Transverse colon (tissue), 4 donors: ENCODE data around the gene MFSD12. TPM values are rescaled to one million over a fixed set of nuclear protein-coding genes. Genes with fewer than 3 reads are reported as not detected.

ENCODE experiments used
- DNase-seq: peaks from one replicate; pipeline ENCODE4 v3.0.0-alpha.2; 2019
- H3K27ac ChIP-seq, 4 donors: fragments of 200-600 bp; sonication (generic); 2 replicates each; pipeline ENCODE4 v1.5.1; 2016 to 2018; ENCODE audit warnings: inconsistent platforms in 4 of 4
- H3K27me3 ChIP-seq: fragments of 200-600 bp; sonication (generic); 2 replicates; pipeline ENCODE4 v1.5.1; 2017; ENCODE audit warnings: inconsistent platforms
- H3K36me3 ChIP-seq, 4 donors: fragments of 200-600 bp; sonication (generic); 2 replicates each; pipeline ENCODE4 v1.5.1; 2017 to 2019; ENCODE audit warnings: inconsistent platforms in 4 of 4
- H3K4me1 ChIP-seq, 4 donors: fragments of 200-600 bp; sonication (generic); 2 replicates each; pipeline ENCODE4 v1.5.1; 2017 to 2020; ENCODE audit warnings: inconsistent platforms in 4 of 4
- H3K4me3 ChIP-seq, 4 donors: fragments of 200-600 bp; sonication (generic); 1 replicate in 1 of 4; 2 replicates in 3 of 4; pipeline versions ENCODE4 v1.5.1 to v1.6.1; 2017 to 2019; ENCODE audit warnings: inconsistent platforms in 4 of 4
- H3K9me3 ChIP-seq, 2 donors: fragments of 200-600 bp; sonication (generic); 2 replicates each; pipeline ENCODE4 v1.5.1; 2017 to 2019; ENCODE audit warnings: inconsistent platforms in 2 of 2
- CTCF ChIP-seq, 5 experiments: fragments of 200-600 bp in 3 of 5; fragments of 450-650 bp in 2 of 5; sonication (generic) in 3 of 5; IDR thresholded peaks; 1 replicate in 2 of 5; 2 replicates in 3 of 5; pipeline ENCODE4 v1.5.1; 2016 to 2017; ENCODE audit warnings: antibody characterized with exemption in 5 of 5, inconsistent platforms in 3 of 5, mild to moderate bottlenecking in 2 of 5, moderate library complexity in 1 of 5
- EP300 ChIP-seq: sonication (generic); formaldehyde crosslinking; IDR thresholded peaks from one replicate; pipeline ENCODE4 v1.6.1; 2017; ENCODE audit warnings: antibody characterized with exemption, low read depth
- POLR2A ChIP-seq: fragments of 450-650 bp; IDR thresholded peaks from one replicate; pipeline ENCODE4 v1.6.1; 2016; ENCODE audit warnings: antibody characterized with exemption, mild to moderate bottlenecking, moderate library complexity
- POLR2AphosphoS5 ChIP-seq, 3 donors: sonication (generic); formaldehyde crosslinking; IDR thresholded peaks; one replicate each; pipeline ENCODE4 v1.6.1; 2016; ENCODE audit warnings: antibody characterized with exemption in 3 of 3
- WGBS, 2 donors: methylation state at CpG; one replicate each; pipeline ENCODE4 v1.1.5; 2018; ENCODE audit warnings: low coverage in 1 of 2; 5-methylcytosine and 5-hydroxymethylcytosine counted together
- in situ Hi-C, 4 donors: fragments of 200-750 bp; cut with MboI; loops; one replicate each; pipeline versions ENCODE4 v1.15.0 to v1.15.1; 2017; ENCODE audit warnings: low sequenced_read_pairs in 3 of 4, low pct_ligation_motif_present in 1 of 4, low pct_unique_long_range_greater_than_20kb in 1 of 4
- intact Hi-C: fragments of 100-400 bp; cut with DNase I; formaldehyde crosslinking; loops from one replicate; pipeline ENCODE4 v1.15.1; 2023; ENCODE audit warnings: low total_unique reads
- total RNA-seq, 4 donors: library from RNA; depleted of rRNA; stranded (reverse); fragments of >200 nt; gene quantifications; one replicate each; pipeline ENCODE4 v1.1.0, GENCODE V29; 2016

The MFSD12 gene
- total RNA-seq, 4 donors from 2014 or later = 35.2 to 214 (median 49.2) TPM

- peaks cover 0 to 31% (median 11%) of the 10 kb centered on the region in 4 donors for H3K36me3 ChIP-seq
- in situ Hi-C loops (no loop called here), intact Hi-C loops (no loop called here)
- no peaks in the 10 kb centered on the region for H3K9me3 ChIP-seq
- H3K4me3 ChIP-seq = no peak overlapping the region
- no peak for TF ChIP-seq POLR2AphosphoS5 (IDR thresholded peaks at IDR 0.05)
- no peak for TF ChIP-seq CTCF (IDR thresholded peaks at IDR 0.05)
- no peak for TF ChIP-seq POLR2A
- no peak for TF ChIP-seq EP300
- no peak for DNase-seq
- H3K27ac ChIP-seq = no peak overlapping the region
- peaks cover 0 to 3% (median 0%) of the 10 kb centered on the region in 4 donors for H3K4me1 ChIP-seq
- 93% methylated on average over 20 of the region's 20 CpGs; no CpG with 5 or more reads in 1 of the 2 donors for WGBS, 2 donors
- H3K27me3 ChIP-seq = no peaks in the 10 kb centered on the region
Observed at GRCh38 chr19:3524904-3525451, 32.4 kb downstream of the MFSD12 start.

DNA sequence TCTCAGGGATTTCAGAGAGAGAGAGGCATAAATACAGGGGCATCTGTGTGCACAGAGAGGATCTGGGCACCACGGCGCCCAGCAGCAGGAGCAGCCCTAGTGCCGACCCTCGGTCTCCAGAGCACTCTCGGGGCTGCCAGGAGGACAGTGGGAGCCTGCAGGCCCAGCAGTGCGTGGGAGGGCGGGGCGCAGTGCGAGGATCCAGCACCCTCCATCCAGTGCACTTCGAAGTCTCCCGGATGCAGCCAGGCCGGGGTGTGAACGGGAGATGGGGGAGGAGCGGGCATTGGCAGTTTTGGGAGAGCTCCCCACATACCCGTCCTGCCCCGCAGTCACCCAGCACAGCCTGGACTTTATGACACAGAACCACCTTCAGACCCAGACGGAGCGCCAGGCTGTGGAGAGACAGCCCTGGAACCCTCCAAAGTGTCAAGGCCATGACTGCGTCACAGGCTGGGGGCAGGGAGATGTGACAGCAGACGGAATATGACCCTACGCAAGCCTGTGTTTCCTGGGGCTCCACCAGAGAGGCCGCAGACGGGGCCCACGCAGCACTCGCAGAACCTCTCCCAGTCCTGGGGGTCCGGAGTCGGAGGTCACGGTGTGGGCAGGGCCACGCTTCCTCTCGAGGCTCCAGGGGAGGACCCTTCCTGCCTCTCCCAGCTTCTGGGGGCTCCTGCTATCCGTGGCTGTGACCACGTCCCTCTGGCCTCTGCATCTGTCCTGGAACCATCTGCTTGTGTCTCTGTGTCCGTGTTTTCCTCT is 33.1 kb downstream of the MFSD12 start:
- H3K4me1 ChIP-seq = peaks cover 0 to 3% (median 0%) of the 10 kb centered on the region in 4 donors
- no peak for DNase-seq
- no peaks in the 10 kb centered on the region for H3K9me3 ChIP-seq
- H3K27me3 ChIP-seq = no peaks in the 10 kb centered on the region
- in situ Hi-C loops = no loop called here
- H3K4me3 ChIP-seq = no peak overlapping the region
- H3K36me3 ChIP-seq = peaks cover 0 to 31% (median 11%) of the 10 kb centered on the region in 4 donors
- H3K27ac ChIP-seq = no peak overlapping the region
- no peak for TF ChIP-seq POLR2AphosphoS5 (IDR thresholded peaks at IDR 0.05)
- intact Hi-C loops = no loop called here
- WGBS, 2 donors = 88 to 92% methylated on average over 3 to 33 of the region's 33 CpGs

DNA sequence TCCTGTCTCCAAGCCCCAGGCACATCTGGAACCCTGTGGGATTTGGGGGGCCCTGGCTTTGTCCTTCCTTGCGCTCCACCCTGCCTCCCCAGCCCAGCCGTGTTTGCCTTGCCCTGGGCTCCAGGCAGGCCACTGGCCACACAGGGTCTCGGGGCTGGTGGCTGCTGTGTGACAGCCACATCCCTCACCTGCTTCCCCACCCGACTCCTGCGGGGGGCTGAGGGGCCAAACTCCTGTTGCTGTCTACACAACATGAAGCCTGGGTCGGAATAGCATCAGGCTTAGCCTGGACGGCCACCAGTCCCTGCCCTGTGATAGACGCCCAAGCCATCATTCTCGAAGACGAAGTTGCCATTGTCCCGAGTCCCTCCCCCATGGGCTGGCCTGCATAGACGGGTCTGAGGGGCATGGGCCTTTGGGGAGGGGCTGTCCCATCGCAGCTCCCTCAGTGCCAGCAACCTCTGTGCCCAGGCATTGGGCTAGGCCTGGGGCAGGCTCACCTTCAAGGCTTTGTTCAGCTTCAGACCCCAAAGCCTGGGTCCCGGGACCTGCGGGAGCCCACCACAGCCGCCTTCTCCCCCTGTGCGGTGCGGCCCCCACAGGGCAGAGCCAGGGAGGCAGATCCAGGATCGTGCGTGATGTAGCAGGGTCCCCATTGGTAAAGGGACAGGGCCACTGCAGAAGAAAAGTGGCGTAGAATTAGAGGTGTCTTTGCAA is 33.9 kb downstream of the MFSD12 start:
- TF ChIP-seq CTCF (IDR thresholded peaks at IDR 0.05) (no peak), POLR2AphosphoS5 (IDR thresholded peaks at IDR 0.05) (no peak), EP300 (no peak), POLR2A (no peak)
- Histone ChIP-seq H3K9me3 (no peaks in the 10 kb centered on the region), H3K27ac (no peak overlapping the region), H3K4me1 (peaks cover 0 to 3% (median 0%) of the 10 kb centered on the region in 4 donors), H3K4me3 (no peak overlapping the region), H3K36me3 (peaks cover 0 to 31% (median 11%) of the 10 kb centered on the region in 4 donors), H3K27me3 (no peaks in the 10 kb centered on the region)
- DNase-seq = no peak
- intact Hi-C loops (no loop called here), in situ Hi-C loops (no loop called here)
- WGBS, 2 donors = 92% methylated on average over 19 of the region's 21 CpGs; no CpG with 5 or more reads in 1 of the 2 donors

DNA sequence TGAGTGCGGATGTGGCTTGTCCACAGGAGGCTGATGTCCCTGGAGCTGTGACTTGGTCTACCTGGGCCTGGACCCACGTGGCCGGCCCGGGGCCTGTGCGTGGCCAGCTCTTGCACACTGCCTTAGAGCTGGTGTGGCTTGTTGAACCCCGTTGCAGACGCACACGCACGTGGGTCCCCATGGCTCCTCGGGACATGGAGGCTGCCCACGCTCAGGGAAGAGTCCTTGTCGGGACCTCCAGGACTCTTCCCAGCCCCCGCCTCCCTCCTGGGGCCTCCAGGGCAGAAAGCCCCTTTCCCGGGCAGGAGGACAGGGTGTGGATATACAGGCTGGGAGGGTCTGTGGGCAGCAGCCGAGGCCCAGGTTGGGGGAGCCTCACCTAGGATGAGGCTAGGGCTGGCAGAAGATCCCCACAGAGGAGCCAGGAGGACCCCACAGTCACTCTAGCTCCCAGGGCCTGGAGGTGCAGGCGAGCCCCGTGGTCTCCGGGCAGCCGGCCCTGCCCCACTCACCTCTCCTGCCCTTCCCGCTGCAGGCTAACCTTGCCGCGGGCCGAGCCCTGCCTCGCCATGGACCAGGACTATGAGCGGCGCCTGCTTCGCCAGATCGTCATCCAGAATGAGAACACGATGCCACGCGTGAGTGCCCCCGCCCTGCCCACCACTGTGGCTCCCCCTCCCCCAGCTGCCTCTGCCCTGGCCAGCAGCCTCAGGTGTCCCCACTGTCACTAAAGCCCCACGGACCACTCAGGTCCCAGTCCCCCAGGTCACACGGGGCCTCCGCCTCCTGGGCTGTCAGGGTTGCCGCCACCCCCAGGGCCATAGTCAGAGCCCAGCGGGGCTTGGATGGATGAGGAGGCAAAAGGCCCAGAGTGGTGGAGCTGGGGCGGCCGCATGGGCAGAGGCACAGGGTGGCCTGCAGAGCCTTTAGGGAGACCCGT is 34.7 kb downstream of the MFSD12 start:
- H3K9me3 ChIP-seq = no peaks in the 10 kb centered on the region
- in situ Hi-C loops = no loop called here
- peaks cover 0 to 31% (median 9%) of the 10 kb centered on the region in 4 donors for H3K36me3 ChIP-seq
- no peak for TF ChIP-seq POLR2AphosphoS5 (IDR thresholded peaks at IDR 0.05)
- no peak for TF ChIP-seq POLR2A
- TF ChIP-seq CTCF (IDR thresholded peaks at IDR 0.05) = no peak
- TF ChIP-seq EP300 = no peak
- H3K4me1 ChIP-seq = peaks cover 0 to 3% (median 0%) of the 10 kb centered on the region in 4 donors
- no peaks in the 10 kb centered on the region for H3K27me3 ChIP-seq
- H3K27ac ChIP-seq = no peak overlapping the region
- intact Hi-C loops = no loop called here
- WGBS, 2 donors = 93% methylated on average over 34 of the region's 40 CpGs; no CpG with 5 or more reads in 1 of the 2 donors
- DNase-seq = no peak
- no peak overlapping the region for H3K4me3 ChIP-seq
